Activated CD8-positive, alpha-beta memory T cell treated with anti-CD3 and anti-CD28 coated beads, Interleukin-2, amount 50 U/mL, for 1 hour (primary cell): ENCODE measurements around the gene CMSS1.

Source experiments
- DNase-seq: peaks from one replicate; pipeline ENCODE4 v3.0.0-alpha.2; 2020; ENCODE audit errors: extremely low read depth

The CMSS1 gene

GRCh38 chr3:100179692-100180349 lies 362.2 kb downstream of the CMSS1 start:
- DNase-seq = no peak

- no peak for DNase-seq
Measured at GRCh38 chr3:100183608-100184125, 366.0 kb downstream of the CMSS1 start.

- no peak for DNase-seq
Measured at GRCh38 chr3:100184948-100185570, 367.4 kb downstream of the CMSS1 start.

GRCh38 chr3:100185847-100186246 lies 368.2 kb downstream of the CMSS1 start:
- no peak for DNase-seq

- DNase-seq = no peak
Measured at GRCh38 chr3:100189444-100189964, 371.8 kb downstream of the CMSS1 start.

- DNase-seq = no peak
Measured at GRCh38 chr3:100195375-100195774, 377.7 kb downstream of the CMSS1 start.

- no peak for DNase-seq
Measured at GRCh38 chr3:100197876-100198275, 380.2 kb downstream of the CMSS1 start.

GRCh38 chr3:100198579-100199269 lies 381.1 kb downstream of the CMSS1 start:
- DNase-seq = no peak

GRCh38 chr3:100205171-100205570 lies 387.5 kb downstream of the CMSS1 start:
- no peak for DNase-seq

- DNase-seq = no peak
Measured at GRCh38 chr3:100206687-100207086, 389.0 kb downstream of the CMSS1 start.

GRCh38 chr3:100207886-100208285 lies 390.2 kb downstream of the CMSS1 start:
- DNase-seq = no peak

- DNase-seq = no peak
Measured at GRCh38 chr3:100209169-100209568, 391.5 kb downstream of the CMSS1 start.

GRCh38 chr3:100209948-100210771 lies 392.5 kb downstream of the CMSS1 start:
- no peak for DNase-seq

- DNase-seq = no peak
Measured at GRCh38 chr3:100210772-100211135, 393.1 kb downstream of the CMSS1 start.

GRCh38 chr3:100213891-100214573 lies 396.4 kb downstream of the CMSS1 start:
- no peak for DNase-seq

GRCh38 chr3:100214574-100214964 lies 396.9 kb downstream of the CMSS1 start:
- no peak for DNase-seq

GRCh38 chr3:100216713-100217112 lies 399.1 kb downstream of the CMSS1 start:
- DNase-seq = no peak

GRCh38 chr3:100221159-100221558 lies 403.5 kb downstream of the CMSS1 start:
- DNase-seq = no peak

- no peak for DNase-seq
Measured at GRCh38 chr3:100225193-100225592, 407.5 kb downstream of the CMSS1 start.

- DNase-seq = no peak
Measured at GRCh38 chr3:100225883-100226282, 408.2 kb downstream of the CMSS1 start.

- no peak for DNase-seq
Measured at GRCh38 chr3:100226712-100227429, 409.2 kb downstream of the CMSS1 start.
